ENCODE measurements around the gene RXRA. TPM values are rescaled to one million over a fixed set of nuclear protein-coding genes. Genes with fewer than 3 reads are reported as not detected.

Gene RXRA
- total RNA-seq, 2 donors from 2014 or later: 68.2 to 72.0 TPM

GRCh38 chr9:134329576-134329855 lies 3.3 kb downstream of the RXRA start:
- peaks cover 42% of the 10 kb centered on the region for H3K4me1 ChIP-seq
- peak overlapping the region; percentile 91 to 95 for H3K9ac ChIP-seq (ENCODE audit: low read depth in 2 of 2, low read length in 2 of 2)
- no peak for DNase-seq
- H3K9me3 ChIP-seq: no peaks in the 10 kb centered on the region
- TF ChIP-seq CTCF (IDR thresholded peaks at IDR 0.05): no peak
- H3K27ac ChIP-seq: peak overlapping the region; percentile 87
- H3K36me3 ChIP-seq: no peaks in the 10 kb centered on the region
- H3K4me3 ChIP-seq: peak overlapping the region; percentile 80
- intact Hi-C loops (cut with DNase I): no loop called here
- H3K27me3 ChIP-seq: no peaks in the 10 kb centered on the region

GRCh38 chr9:134329886-134330285 lies 3.6 kb downstream of the RXRA start:
- Histone ChIP-seq H3K4me3 (peak overlapping the region; percentile 80), H3K4me1 (peaks cover 44% of the 10 kb centered on the region)
- intact Hi-C loops (cut with DNase I): loop anchor here (5.0 kb wide), 1 partner anchor 158 kb away; no protein-coding TSS in a partner anchor

GRCh38 chr9:134330590-134330989 lies 4.3 kb downstream of the RXRA start:
- peak overlapping the region; percentile 4 to 95 for H3K9ac ChIP-seq (ENCODE audit: low read depth in 2 of 2, low read length in 2 of 2)
- no peaks in the 10 kb centered on the region for H3K27me3 ChIP-seq
- H3K36me3 ChIP-seq: no peaks in the 10 kb centered on the region
- H3K27ac ChIP-seq: no peak overlapping the region
- H3K4me3 ChIP-seq: no peak overlapping the region
- no peak for DNase-seq
- no peaks in the 10 kb centered on the region for H3K9me3 ChIP-seq
- peaks cover 45% of the 10 kb centered on the region for H3K4me1 ChIP-seq
- no peak for TF ChIP-seq CTCF (IDR thresholded peaks at IDR 0.05)
- intact Hi-C loops (cut with DNase I): loop anchor here (5.0 kb wide), 1 partner anchor 158 kb away; no protein-coding TSS in a partner anchor

More at GRCh38 chr9:134329886-134330285, 3.6 kb downstream of the RXRA start:
- no peak for TF ChIP-seq CTCF (IDR thresholded peaks at IDR 0.05)
- Histone ChIP-seq H3K27me3 (no peaks in the 10 kb centered on the region), H3K9me3 (no peaks in the 10 kb centered on the region), H3K27ac (peak overlapping the region; percentile 87), H3K36me3 (no peaks in the 10 kb centered on the region), H3K9ac (ENCODE audit: low read depth in 2 of 2, low read length in 2 of 2) (peak overlapping the region; percentile 91 to 95)
- DNase-seq: peak; percentile 75

- no peaks in the 10 kb centered on the region for H3K27me3 ChIP-seq
- H3K4me1 ChIP-seq: peaks cover 53% of the 10 kb centered on the region
- H3K27ac ChIP-seq: no peak overlapping the region
- H3K9me3 ChIP-seq: no peaks in the 10 kb centered on the region
- no peaks in the 10 kb centered on the region for H3K36me3 ChIP-seq
- intact Hi-C loops (cut with DNase I): loop anchor here (5.0 kb wide), 1 partner anchor 159 kb away; no protein-coding TSS in a partner anchor
- H3K9ac ChIP-seq (ENCODE audit: low read depth in 2 of 2, low read length in 2 of 2): peak overlapping the region in 1 of 2 donors; percentile 19
- no peak overlapping the region for H3K4me3 ChIP-seq
- DNase-seq: no peak
- no peak for TF ChIP-seq CTCF (IDR thresholded peaks at IDR 0.05)
Measured at GRCh38 chr9:134331186-134332025, 5.2 kb downstream of the RXRA start.

- no peaks in the 10 kb centered on the region for H3K9me3 ChIP-seq
- peak overlapping the region in 1 of 2 donors; percentile 70 for H3K9ac ChIP-seq (ENCODE audit: low read depth in 2 of 2, low read length in 2 of 2)
- no peaks in the 10 kb centered on the region for H3K36me3 ChIP-seq
- peaks cover 58% of the 10 kb centered on the region for H3K4me1 ChIP-seq
- no peak for TF ChIP-seq CTCF (IDR thresholded peaks at IDR 0.05)
- no peak overlapping the region for H3K4me3 ChIP-seq
- peak overlapping the region; percentile 75 for H3K27ac ChIP-seq
- no peaks in the 10 kb centered on the region for H3K27me3 ChIP-seq
- intact Hi-C loops (cut with DNase I): loop anchor here (5.0 kb wide), 1 partner anchor 160 kb away; no protein-coding TSS in a partner anchor
- no peak for DNase-seq
Measured at GRCh38 chr9:134332266-134332665, 6.0 kb downstream of the RXRA start.
